Measurements from ENCODE around the gene LRCH4. TPM values are rescaled to one million over a fixed set of nuclear protein-coding genes. Genes with fewer than 3 reads are reported as not detected.
A peak's percentile ranks its signal among the peaks of the same experiment; 100 is the strongest.

The LRCH4 gene
- total RNA-seq, 6 experiments from 2014 or later, result 34.7 to 40.6 (median 38.5) TPM

DNA sequence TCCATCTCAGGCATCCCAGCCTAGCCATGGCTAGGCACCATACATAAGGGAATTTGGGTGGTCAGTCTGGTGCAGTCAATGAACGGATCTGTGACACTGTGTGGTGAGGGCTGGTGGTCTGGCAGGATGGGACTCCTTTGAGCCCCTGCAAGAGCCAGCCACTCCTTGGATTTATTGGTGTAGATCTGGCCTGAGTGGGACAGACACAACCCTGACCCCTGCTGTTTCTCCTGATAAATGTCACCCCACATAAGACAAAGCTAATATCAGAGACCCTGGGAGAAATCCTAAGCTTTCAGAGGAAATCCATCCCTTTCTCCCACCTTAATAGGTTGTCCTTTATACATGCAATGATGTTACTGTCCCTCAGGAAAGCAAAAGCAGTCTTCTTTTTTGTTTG is 2.5 kb upstream of the LRCH4 start:
- Mint-ChIP-seq H3K9me3 (no peaks in the 10 kb centered on the region), H3K36me3 (ENCODE audit: low read depth) (peaks cover 6% of the 10 kb centered on the region), H3K4me3 (peak overlapping the region; percentile 42), H3K27ac (no peak overlapping the region), H3K4me1 (ENCODE audit: low read depth) (peaks cover 31% of the 10 kb centered on the region), H3K27me3 (ENCODE audit: insufficient read depth) (peaks cover 6% of the 10 kb centered on the region)
- peak; percentile 25 for DNase-seq
- TF ChIP-seq, protein P1, sequence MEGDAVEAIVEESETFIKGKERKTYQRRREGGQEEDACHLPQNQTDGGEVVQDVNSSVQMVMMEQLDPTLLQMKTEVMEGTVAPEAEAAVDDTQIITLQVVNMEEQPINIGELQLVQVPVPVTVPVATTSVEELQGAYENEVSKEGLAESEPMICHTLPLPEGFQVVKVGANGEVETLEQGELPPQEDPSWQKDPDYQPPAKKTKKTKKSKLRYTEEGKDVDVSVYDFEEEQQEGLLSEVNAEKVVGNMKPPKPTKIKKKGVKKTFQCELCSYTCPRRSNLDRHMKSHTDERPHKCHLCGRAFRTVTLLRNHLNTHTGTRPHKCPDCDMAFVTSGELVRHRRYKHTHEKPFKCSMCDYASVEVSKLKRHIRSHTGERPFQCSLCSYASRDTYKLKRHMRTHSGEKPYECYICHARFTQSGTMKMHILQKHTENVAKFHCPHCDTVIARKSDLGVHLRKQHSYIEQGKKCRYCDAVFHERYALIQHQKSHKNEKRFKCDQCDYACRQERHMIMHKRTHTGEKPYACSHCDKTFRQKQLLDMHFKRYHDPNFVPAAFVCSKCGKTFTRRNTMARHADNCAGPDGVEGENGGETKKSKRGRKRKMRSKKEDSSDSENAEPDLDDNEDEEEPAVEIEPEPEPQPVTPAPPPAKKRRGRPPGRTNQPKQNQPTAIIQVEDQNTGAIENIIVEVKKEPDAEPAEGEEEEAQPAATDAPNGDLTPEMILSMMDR (IDR thresholded peaks at IDR 0.05), result peak; percentile 64

DNA sequence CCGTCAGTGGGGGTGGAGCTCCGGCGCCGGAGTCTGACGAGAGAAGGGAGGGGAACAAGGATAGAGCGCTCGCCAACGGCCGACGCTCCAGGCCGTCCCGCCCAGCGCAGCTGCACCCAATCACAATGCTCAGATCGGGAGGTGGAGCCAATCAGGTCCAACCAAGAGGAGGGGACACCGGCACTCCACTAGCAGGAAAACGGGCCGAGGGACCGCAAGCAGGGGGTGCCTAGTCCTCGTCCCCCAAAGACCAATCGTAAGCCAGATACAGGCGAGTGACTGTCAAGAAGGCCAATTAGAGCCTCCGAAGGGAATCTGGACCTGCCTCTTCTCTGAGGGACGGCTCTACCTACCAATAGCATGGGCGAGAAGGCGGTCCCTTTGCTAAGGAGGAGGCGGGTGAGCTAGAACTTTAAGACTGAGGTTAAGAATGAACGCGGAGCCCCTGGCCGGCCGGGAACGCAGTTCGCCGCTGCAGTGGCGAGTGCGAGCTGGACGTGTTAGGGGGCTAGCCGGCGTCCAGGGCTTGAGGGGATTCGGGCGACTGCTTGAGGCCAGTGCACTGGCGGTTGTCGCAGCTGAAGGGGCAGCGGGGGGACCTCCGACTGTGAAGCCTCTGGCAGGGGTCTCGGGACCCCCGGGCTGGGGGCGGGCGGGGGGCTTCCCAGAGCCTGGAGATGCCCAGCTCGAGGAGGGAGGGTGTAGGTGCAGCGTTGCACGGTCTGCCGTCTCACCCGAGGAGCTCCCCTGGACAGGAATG is 517 bp upstream of the LRCH4 start, which contains the start of gene FBXO24:
Gene FBXO24 (plus strand): TSS at position 63 of the 760 bp plus-strand sequence. CDS start 298 bp downstream, at position 361.
- TF ChIP-seq, protein P1 (IDR thresholded peaks at IDR 0.05), result no peak
- H3K4me3 Mint-ChIP-seq, result peak within 1 kb of the TSS; percentile 95
- H3K27me3 Mint-ChIP-seq (ENCODE audit: insufficient read depth), result peaks cover 6% of the 10 kb centered on the region
- H3K36me3 Mint-ChIP-seq (ENCODE audit: low read depth), result peaks cover 6% of the 10 kb centered on the region
- H3K9me3 Mint-ChIP-seq, result no peaks in the 10 kb centered on the region
- peak within 1 kb of the TSS; percentile 87 for H3K27ac Mint-ChIP-seq
- DNase-seq, result peak; percentile 100
- peaks cover 37% of the 10 kb centered on the region for H3K4me1 Mint-ChIP-seq (ENCODE audit: low read depth)

DNA sequence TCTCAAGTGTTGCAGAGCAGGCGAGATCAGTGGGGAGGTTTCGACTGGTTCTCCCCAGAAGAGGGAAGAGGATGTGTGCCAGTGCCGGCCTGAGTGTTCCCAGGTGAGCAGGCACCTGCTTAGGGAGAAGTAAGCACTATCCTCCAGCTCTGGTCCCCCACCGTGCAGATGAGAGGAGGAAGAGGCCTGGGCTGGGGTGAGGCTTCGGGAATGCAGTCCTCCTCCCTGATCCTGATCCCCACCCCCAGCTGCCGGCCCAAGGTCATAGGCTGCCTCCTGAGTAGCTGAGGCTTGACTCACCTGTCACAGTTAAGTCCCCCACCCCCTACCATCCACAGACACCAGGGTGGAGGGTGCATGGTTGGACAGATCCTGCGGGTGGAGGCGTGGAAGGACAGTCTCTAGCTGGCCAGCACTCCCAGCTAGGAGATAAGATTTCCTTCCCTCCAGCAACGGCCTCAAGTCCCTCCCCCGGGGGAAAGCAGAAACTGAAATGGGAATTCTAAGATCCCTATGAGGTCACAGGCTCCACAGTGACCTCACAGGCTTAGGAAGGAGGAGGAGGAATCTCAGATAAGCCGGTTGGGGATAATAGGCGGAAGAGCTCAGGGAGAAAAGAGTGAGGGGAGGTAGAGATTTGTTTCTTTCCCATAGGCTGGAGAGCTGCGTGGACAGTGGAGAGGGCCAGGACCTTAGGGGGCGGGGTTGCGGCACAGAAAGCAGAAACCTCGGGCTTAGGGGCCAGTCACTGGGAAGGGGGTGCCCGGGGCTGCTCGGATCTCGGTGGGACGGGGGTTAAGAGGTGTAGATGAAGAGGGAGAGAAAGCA is 1.0 kb downstream of the LRCH4 start:
- TF ChIP-seq, protein P1 (IDR thresholded peaks at IDR 0.05), result no peak
- Mint-ChIP-seq H3K4me3 (peak overlapping the region; percentile 95), H3K9me3 (no peaks in the 10 kb centered on the region), H3K4me1 (ENCODE audit: low read depth) (peaks cover 30% of the 10 kb centered on the region), H3K36me3 (ENCODE audit: low read depth) (peaks cover 6% of the 10 kb centered on the region), H3K27ac (peak overlapping the region; percentile 87), H3K27me3 (ENCODE audit: insufficient read depth) (peaks cover 3% of the 10 kb centered on the region)
- DNase-seq, result peak; percentile 74

DNA sequence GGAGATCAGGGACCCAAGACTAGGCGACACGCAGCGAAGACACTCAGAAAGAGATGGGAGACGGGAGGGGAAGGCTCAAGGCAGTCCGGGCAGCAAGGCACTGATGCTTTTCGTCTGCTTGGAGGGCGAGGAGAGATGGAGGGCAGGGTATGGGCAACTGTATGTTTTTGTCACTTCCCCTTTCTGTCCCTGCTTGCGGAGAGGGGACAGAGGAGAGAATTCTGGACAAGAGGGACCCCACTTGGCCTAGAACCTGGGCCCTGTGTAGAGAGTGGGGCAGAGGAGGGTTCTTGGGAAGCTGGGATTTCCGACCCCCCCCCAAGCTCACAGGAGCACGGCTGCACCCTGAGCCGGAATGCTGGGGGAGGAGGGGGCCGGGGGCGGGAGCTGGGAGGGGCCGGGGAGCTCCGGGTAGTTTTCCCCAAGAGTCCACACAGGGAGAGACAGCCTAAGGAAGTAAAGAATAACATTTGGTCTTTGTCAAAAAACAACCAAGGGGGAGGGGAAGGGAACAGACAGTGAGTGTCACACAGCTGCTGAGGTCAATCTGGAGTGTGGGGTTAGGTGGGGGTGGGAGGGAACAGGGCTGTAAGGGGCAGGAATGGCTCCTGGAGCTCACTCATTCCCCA is 1.8 kb downstream of the LRCH4 start:
- TF ChIP-seq, protein P1 (IDR thresholded peaks at IDR 0.05), result no peak
- H3K36me3 Mint-ChIP-seq (ENCODE audit: low read depth), result peaks cover 10% of the 10 kb centered on the region
- no peaks in the 10 kb centered on the region for H3K9me3 Mint-ChIP-seq
- H3K4me3 Mint-ChIP-seq, result peak overlapping the region; percentile 95
- H3K27me3 Mint-ChIP-seq (ENCODE audit: insufficient read depth), result peaks cover 3% of the 10 kb centered on the region
- peak overlapping the region; percentile 87 for H3K27ac Mint-ChIP-seq
- no peak for DNase-seq
- peaks cover 30% of the 10 kb centered on the region for H3K4me1 Mint-ChIP-seq (ENCODE audit: low read depth)

Measured in HFFc6 (cell line).